Choroid plexus epithelial cell (primary cell): ENCODE measurements around the gene PVALEF.
A peak's percentile ranks its signal among the peaks of the same experiment; 100 is the strongest.

ENCODE experiments used
- DNase-seq: peaks from one replicate; pipeline ENCODE4 v3.0.0-alpha.2; 2010; ENCODE audit warnings: low read depth
- H3K4me3 ChIP-seq: 2 replicates; pipeline ENCODE4 v1.5.1; 2011; ENCODE audit warnings: low read depth, mild to moderate bottlenecking, control low read depth, low read length, moderate library complexity
- TF ChIP-seq, protein P1 (sequence below): conservative IDR thresholded peaks from 2 replicates; pipeline ENCODE4 v1.5.1; 2011; ENCODE audit warnings: low read depth, mild to moderate bottlenecking, control low read depth, inconsistent platforms, low read length, moderate library complexity

PVALEF gene

GRCh38 chr17:81165246-81166032 lies at the start of gene PVALEF:
TSS of gene PVALEF (plus strand) at chr17:81165507. CDS start at chr17:81181227, 15,720 bp downstream.
- TF ChIP-seq, protein P1, sequence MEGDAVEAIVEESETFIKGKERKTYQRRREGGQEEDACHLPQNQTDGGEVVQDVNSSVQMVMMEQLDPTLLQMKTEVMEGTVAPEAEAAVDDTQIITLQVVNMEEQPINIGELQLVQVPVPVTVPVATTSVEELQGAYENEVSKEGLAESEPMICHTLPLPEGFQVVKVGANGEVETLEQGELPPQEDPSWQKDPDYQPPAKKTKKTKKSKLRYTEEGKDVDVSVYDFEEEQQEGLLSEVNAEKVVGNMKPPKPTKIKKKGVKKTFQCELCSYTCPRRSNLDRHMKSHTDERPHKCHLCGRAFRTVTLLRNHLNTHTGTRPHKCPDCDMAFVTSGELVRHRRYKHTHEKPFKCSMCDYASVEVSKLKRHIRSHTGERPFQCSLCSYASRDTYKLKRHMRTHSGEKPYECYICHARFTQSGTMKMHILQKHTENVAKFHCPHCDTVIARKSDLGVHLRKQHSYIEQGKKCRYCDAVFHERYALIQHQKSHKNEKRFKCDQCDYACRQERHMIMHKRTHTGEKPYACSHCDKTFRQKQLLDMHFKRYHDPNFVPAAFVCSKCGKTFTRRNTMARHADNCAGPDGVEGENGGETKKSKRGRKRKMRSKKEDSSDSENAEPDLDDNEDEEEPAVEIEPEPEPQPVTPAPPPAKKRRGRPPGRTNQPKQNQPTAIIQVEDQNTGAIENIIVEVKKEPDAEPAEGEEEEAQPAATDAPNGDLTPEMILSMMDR = no peak
- no peak for DNase-seq
- no peak within 1 kb of the TSS for H3K4me3 ChIP-seq

GRCh38 chr17:81115749-81116464 lies 49.4 kb upstream of the PVALEF start:
- no peak for DNase-seq
- H3K4me3 ChIP-seq = no peak overlapping the region
- TF ChIP-seq, protein P1 = no peak

GRCh38 chr17:81116704-81117103 lies 48.6 kb upstream of the PVALEF start:
- no peak for DNase-seq
- TF ChIP-seq, protein P1 = no peak
- H3K4me3 ChIP-seq = no peak overlapping the region

DNA sequence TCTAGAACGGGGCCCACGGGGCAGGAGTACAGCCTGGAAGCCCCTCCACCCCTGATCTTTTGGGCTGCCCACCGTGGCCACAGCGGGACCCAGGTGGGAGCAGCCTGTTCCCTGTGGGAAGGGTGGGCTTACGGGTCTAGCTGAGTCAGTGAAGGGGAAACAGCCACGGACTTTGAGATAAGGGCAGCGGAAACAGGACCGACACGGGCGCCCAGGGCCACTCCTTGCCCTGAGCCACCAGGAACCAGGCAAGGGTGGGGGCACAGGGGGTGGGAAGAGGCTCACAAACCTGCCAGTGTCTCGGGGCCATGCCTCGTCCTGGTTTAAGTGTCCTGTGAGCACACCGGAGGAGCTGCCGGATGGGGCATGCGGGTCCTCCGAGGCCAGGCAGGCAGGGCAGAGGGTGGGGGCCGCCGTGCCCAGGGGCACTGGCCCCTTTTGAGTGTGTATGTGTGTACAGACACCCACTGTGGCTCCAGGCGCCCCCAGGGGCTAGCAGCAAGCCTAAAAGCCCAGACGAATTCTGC lies 47.6 kb upstream of the PVALEF start:
- TF ChIP-seq, protein P1 = no peak

DNA sequence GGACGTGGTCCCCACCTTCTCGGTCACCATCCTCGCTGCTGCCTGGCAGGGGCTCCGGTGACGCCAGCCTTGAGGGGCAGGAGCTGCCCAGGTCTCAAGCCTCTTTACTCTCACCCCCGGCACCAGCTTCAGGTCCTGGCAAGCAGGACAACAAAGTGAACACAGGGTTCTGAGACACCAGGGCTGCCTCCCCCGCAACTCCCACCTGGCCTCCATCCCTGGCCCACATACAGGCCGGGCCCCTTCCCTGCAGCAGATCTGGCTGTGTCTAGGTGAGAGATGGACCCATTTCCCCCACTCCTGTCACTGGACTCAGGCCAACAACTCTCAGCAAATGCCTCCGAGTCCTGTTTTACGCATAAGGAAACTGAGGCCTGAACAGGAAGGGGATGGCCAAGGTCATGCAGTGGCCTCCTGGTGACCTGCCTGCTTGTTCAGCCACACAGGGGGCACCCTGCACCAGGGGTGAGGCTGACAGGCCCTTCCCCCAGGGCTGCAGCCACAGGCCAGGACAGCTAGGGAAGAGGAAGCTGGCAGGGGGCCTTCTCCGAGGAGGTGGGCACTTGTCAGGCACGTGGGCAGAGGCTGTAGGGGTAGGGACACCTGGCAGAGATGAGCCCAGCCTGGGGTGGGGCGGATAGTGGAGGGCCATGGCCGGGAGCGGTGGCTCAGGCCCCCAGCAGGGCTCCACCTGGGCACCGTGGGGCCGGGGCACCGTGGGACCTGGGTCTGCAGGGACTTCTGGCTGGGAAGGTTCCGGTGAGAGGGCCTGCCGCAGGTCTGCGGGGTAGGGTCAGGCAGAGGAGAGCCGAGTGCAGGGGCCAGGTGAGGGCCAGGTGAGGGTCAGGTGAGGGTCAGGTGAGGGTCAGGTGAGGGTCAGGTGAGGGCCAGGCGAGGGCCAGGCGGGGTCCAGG lies 46.7 kb upstream of the PVALEF start:
- no peak for DNase-seq
- TF ChIP-seq, protein P1 = no peak
- H3K4me3 ChIP-seq = peak overlapping the region; percentile 52

More for the DNA sequence above, 47.6 kb upstream of the PVALEF start:
- DNase-seq = no peak
- H3K4me3 ChIP-seq = no peak overlapping the region
